RWPE1 (cell line): Measurements from ENCODE around the gene ACOX3.

Experiments
- CTCF ChIA-PET: fragments of 350-600 bp; sonication (Branson Sonifier 250); formaldehyde crosslinking; extraction: SDS; loops from one replicate; lab custom pipeline; 2021; lab: Yijun Ruan, JAX
- POLR2A ChIA-PET: fragments of 400-600 bp; formaldehyde crosslinking; extraction: SDS; loops from one replicate; lab custom pipeline; 2020; ENCODE audit warnings: antibody characterized with exemption; ENCODE audit not compliant: low non-redundant PET; lab: Yijun Ruan, JAX
- DNase-seq: peaks from one replicate; pipeline ENCODE4 v3.0.0; 2012; ENCODE audit warnings: low spot score
- H3K27ac ChIP-seq: fragments of 450-650 bp; 2 replicates; pipeline ENCODE4 v1.5.1; 2017
- TF ChIP-seq, protein P1 (sequence below): fragments of 450-650 bp; conservative IDR thresholded peaks from 2 replicates; pipeline ENCODE4 v1.5.1; 2017; ENCODE audit warnings: low read depth, mild to moderate bottlenecking

Gene ACOX3

GRCh38 chr4:8374851-8375649 is 65.5 kb downstream of the ACOX3 start:
- ChIA-PET CTCF (interaction anchor here (0.8 kb wide), 1 partner anchor 32 kb away, joined by 4 read pairs; no protein-coding TSS in a partner anchor), POLR2A (no interaction called here)
- H3K27ac ChIP-seq = no peak overlapping the region
- TF ChIP-seq, protein P1, sequence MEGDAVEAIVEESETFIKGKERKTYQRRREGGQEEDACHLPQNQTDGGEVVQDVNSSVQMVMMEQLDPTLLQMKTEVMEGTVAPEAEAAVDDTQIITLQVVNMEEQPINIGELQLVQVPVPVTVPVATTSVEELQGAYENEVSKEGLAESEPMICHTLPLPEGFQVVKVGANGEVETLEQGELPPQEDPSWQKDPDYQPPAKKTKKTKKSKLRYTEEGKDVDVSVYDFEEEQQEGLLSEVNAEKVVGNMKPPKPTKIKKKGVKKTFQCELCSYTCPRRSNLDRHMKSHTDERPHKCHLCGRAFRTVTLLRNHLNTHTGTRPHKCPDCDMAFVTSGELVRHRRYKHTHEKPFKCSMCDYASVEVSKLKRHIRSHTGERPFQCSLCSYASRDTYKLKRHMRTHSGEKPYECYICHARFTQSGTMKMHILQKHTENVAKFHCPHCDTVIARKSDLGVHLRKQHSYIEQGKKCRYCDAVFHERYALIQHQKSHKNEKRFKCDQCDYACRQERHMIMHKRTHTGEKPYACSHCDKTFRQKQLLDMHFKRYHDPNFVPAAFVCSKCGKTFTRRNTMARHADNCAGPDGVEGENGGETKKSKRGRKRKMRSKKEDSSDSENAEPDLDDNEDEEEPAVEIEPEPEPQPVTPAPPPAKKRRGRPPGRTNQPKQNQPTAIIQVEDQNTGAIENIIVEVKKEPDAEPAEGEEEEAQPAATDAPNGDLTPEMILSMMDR = no peak
- no peak for DNase-seq

GRCh38 chr4:8373973-8374545 is 66.5 kb downstream of the ACOX3 start:
- TF ChIP-seq, protein P1 = no peak
- POLR2A ChIA-PET = no interaction called here
- no peak overlapping the region for H3K27ac ChIP-seq
- DNase-seq = no peak
- CTCF ChIA-PET = no interaction called here

GRCh38 chr4:8373270-8373972 is 67.1 kb downstream of the ACOX3 start:
- POLR2A ChIA-PET = no interaction called here
- no peak for DNase-seq
- CTCF ChIA-PET = no interaction called here
- no peak overlapping the region for H3K27ac ChIP-seq
- TF ChIP-seq, protein P1 = no peak

GRCh38 chr4:8372506-8372905 is 68.0 kb downstream of the ACOX3 start:
- no peak for DNase-seq
- TF ChIP-seq, protein P1 = no peak
- no peak overlapping the region for H3K27ac ChIP-seq
- POLR2A ChIA-PET = no interaction called here
- CTCF ChIA-PET = no interaction called here

DNA sequence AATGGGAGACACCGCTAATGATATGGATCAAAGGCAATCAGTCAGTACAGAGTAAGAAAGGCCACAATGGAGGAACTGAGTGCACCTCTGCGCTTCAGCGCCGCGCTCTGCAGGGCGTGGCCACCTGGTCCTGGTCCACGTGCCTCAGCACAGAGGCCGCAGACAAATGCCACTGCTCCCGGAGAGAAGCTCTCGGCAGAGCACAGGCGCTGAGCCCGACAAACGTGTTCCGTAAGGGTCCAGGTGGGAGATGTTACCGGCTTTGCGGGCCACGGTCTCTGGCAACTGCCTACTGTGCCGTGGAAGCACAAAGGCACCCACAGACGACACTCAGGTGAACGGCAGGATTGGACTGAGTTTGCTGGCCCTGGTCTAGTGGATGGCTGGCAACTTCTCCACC is 68.9 kb downstream of the ACOX3 start:
- TF ChIP-seq, protein P1 = no peak
- H3K27ac ChIP-seq = no peak overlapping the region
- POLR2A ChIA-PET = no interaction called here
- no peak for DNase-seq
- CTCF ChIA-PET = no interaction called here

DNA sequence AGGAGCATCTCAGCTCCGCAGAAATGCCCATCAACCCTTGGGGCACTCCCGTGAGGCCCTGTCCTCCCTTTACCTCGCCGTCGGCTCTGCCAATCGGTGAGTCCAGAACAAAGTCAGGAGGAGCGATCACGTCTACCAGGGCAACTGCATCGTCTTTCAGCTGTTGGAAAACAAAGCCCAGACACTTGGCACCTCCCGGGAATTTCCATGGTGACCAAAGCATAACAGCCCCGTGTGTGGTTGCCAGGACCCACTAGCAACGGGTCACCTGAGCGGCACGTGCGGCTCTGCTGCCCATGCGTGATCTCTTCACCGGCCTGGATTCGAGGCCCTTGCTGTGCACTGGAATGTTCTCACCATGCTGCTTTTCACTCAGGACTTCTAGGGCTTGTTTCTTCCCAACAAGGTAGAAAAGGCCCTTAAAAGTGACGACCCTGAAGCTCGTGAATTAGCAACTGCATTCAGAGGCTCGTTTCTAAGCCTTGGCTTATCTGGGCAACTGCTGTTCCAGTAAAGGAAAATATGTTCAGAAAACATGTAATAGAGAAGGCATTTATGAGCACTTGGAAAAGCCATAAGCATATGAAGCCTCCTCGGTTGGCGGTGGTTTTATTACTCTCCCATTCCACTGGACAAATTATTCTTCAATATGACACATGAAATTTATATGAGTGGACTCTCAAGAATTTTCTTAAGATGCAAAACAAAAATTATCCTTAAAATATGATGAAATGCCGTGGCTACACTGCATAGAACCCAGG is 69.5 kb downstream of the ACOX3 start:
- CTCF ChIA-PET = no interaction called here
- TF ChIP-seq, protein P1 = no peak
- H3K27ac ChIP-seq = no peak overlapping the region
- POLR2A ChIA-PET = no interaction called here
- DNase-seq = no peak
